H9 (cell line): ENCODE results near the gene OR6K2. TPM values are rescaled to one million over a fixed set of nuclear protein-coding genes. Genes with fewer than 3 reads are reported as not detected.
"Not testable (repeated sequence)": the region's sequence is repeated elsewhere in the genome, so short reads cannot be mapped to it uniquely, and the experiment has no call there.

ENCODE experiments used
- DNase-seq: peaks from one replicate; pipeline ENCODE4 v3.0.0-alpha.2; 2017
- H2AFZ ChIP-seq: one replicate; pipeline ENCODE4 v1.6.1; 2013; ENCODE audit warnings: mild to moderate bottlenecking, low read length, control low read depth, moderate library complexity
- H2AK5ac ChIP-seq: 2 replicates; pipeline ENCODE4 v1.6.1; 2013; ENCODE audit warnings: low read length, control low read depth, mixed read lengths; ENCODE audit not compliant: insufficient read length
- H2BK120ac ChIP-seq: one replicate; pipeline ENCODE4 v1.6.1; 2013; ENCODE audit warnings: low read depth, mild to moderate bottlenecking, low read length, control low read depth, inconsistent platforms; ENCODE audit not compliant: poor library complexity, severe bottlenecking
- H2BK12ac ChIP-seq: 2 replicates; pipeline ENCODE4 v1.6.1; 2013; ENCODE audit warnings: low read length, control low read depth, mixed read lengths, low read depth; ENCODE audit not compliant: insufficient read length
- H2BK15ac ChIP-seq: 2 replicates; pipeline ENCODE4 v1.6.1; 2013; ENCODE audit warnings: low read depth, low read length, control low read depth
- H2BK20ac ChIP-seq: one replicate; pipeline ENCODE4 v1.6.1; 2013; ENCODE audit warnings: low read depth, mild to moderate bottlenecking, low read length, control low read depth, inconsistent platforms; ENCODE audit not compliant: poor library complexity, severe bottlenecking
- H2BK5ac ChIP-seq: 2 replicates; pipeline ENCODE4 v1.6.1; 2013; ENCODE audit warnings: low read length, control low read depth, mixed read lengths; ENCODE audit not compliant: insufficient read length
- H3K14ac ChIP-seq: 2 replicates; pipeline ENCODE4 v1.6.1; 2013; ENCODE audit warnings: low read length, control low read depth; ENCODE audit not compliant: insufficient read depth
- H3K18ac ChIP-seq: 2 replicates; pipeline ENCODE4 v1.6.1; 2013; ENCODE audit warnings: low read depth, mild to moderate bottlenecking, mixed read lengths, low read length, control low read depth; ENCODE audit not compliant: insufficient read length
- H3K23ac ChIP-seq: 2 replicates; pipeline ENCODE4 v1.6.1; 2013; ENCODE audit warnings: low read length, control low read depth, mixed read lengths, low read depth; ENCODE audit not compliant: insufficient read length
- H3K23me2 ChIP-seq: 2 replicates; pipeline ENCODE4 v1.6.1; 2013; ENCODE audit warnings: low read depth, mild to moderate bottlenecking, mixed read lengths, low read length, control low read depth; ENCODE audit not compliant: insufficient read length, poor library complexity, severe bottlenecking
- H3K27ac ChIP-seq: 2 replicates; pipeline ENCODE4 v1.5.1; 2013; ENCODE audit warnings: low read length, control low read depth, mixed read lengths, low read depth; ENCODE audit not compliant: insufficient read length
- H3K27me3 ChIP-seq: 2 replicates; pipeline ENCODE4 v1.6.1; 2013; ENCODE audit warnings: low read length, control low read depth, inconsistent platforms; ENCODE audit not compliant: insufficient read depth
- H3K4ac ChIP-seq: 2 replicates; pipeline ENCODE4 v1.6.1; 2013; ENCODE audit warnings: low read depth, mild to moderate bottlenecking, control low read depth, inconsistent platforms, low read length, moderate library complexity
- H3K4me1 ChIP-seq: 2 replicates; pipeline ENCODE4 v1.6.1; 2013; ENCODE audit warnings: low read length, control low read depth, inconsistent platforms; ENCODE audit not compliant: insufficient read depth
- H3K4me2 ChIP-seq: 2 replicates; pipeline ENCODE4 v1.6.1; 2013; ENCODE audit warnings: low read length, control low read depth, mixed read lengths; ENCODE audit not compliant: insufficient read length, insufficient read depth
- H3K56ac ChIP-seq: 2 replicates; pipeline ENCODE4 v1.6.1; 2013; ENCODE audit warnings: low read depth, mild to moderate bottlenecking, mixed read lengths, low read length, control low read depth; ENCODE audit not compliant: insufficient read length
- H3K79me1 ChIP-seq: 2 replicates; pipeline ENCODE4 v1.6.1; 2013; ENCODE audit warnings: low read depth, mild to moderate bottlenecking, moderate library complexity, low read length, control low read depth, inconsistent platforms; ENCODE audit not compliant: insufficient read depth, poor library complexity, severe bottlenecking
- H3K79me2 ChIP-seq: 2 replicates; pipeline ENCODE4 v1.6.1; 2013; ENCODE audit warnings: low read length, control low read depth, inconsistent platforms; ENCODE audit not compliant: insufficient read depth
- H3K9ac ChIP-seq: 2 replicates; pipeline ENCODE4 v1.6.1; 2013; ENCODE audit warnings: low read length, control low read depth, mixed read lengths; ENCODE audit not compliant: insufficient read length; ENCODE audit errors: extremely low read depth
- H3K9me3 ChIP-seq: one replicate; pipeline ENCODE4 v1.6.1; 2013; ENCODE audit warnings: low read depth, low read length, inconsistent platforms; ENCODE audit not compliant: control insufficient read depth
- H3T11ph ChIP-seq: one replicate; pipeline ENCODE4 v1.6.1; 2013; ENCODE audit warnings: mild to moderate bottlenecking, low read length, control low read depth, inconsistent platforms
- H4K20me1 ChIP-seq: one replicate; pipeline ENCODE4 v1.6.1; 2013; ENCODE audit not compliant: control insufficient read depth, insufficient read length, insufficient read depth
- H4K5ac ChIP-seq: 2 replicates; pipeline ENCODE4 v1.6.1; 2013; ENCODE audit warnings: low read depth, mild to moderate bottlenecking, mixed read lengths, low read length, control low read depth; ENCODE audit not compliant: insufficient read length
- H4K8ac ChIP-seq: replicated peaks from 2 replicates; pipeline ENCODE4 v1.6.1; 2013; ENCODE audit warnings: low read length, control low read depth, mixed read lengths, low read depth; ENCODE audit not compliant: insufficient read length
- H4K91ac ChIP-seq: 2 replicates; pipeline ENCODE4 v1.6.1; 2013; ENCODE audit warnings: low read depth, mild to moderate bottlenecking, moderate library complexity, mixed read lengths, low read length, control low read depth; ENCODE audit not compliant: insufficient read length
- H3K27ac Mint-ChIP-seq, 3 experiments: 2 replicates in 2 of 3; 3 replicates in 1 of 3; pipeline ENCODE4 v1.8.0; 2020 to 2021; ENCODE audit warnings: mixed read lengths in 3 of 3, mild to moderate bottlenecking in 1 of 3, moderate library complexity in 1 of 3
- H3K27me3 Mint-ChIP-seq: 2 replicates; pipeline ENCODE4 v1.8.0; 2021; ENCODE audit warnings: low read depth, mild to moderate bottlenecking, moderate library complexity, mixed read lengths
- H3K36me3 Mint-ChIP-seq, 3 experiments: 2 replicates in 2 of 3; 3 replicates in 1 of 3; pipeline ENCODE4 v1.8.0; 2020 to 2021; ENCODE audit warnings: low read depth in 3 of 3, mixed read lengths in 3 of 3; ENCODE audit not compliant: insufficient read depth in 1 of 3
- H3K4me1 Mint-ChIP-seq, 2 experiments: 2 replicates each; pipeline ENCODE4 v1.8.0; 2020; ENCODE audit warnings: mixed read lengths in 2 of 2
- H3K4me3 Mint-ChIP-seq, 2 experiments: 2 replicates in 1 of 2; 3 replicates in 1 of 2; pipeline ENCODE4 v1.8.0; 2020 to 2021; ENCODE audit warnings: mild to moderate bottlenecking in 2 of 2, mixed read lengths in 2 of 2, moderate library complexity in 1 of 2
- H3K9me3 Mint-ChIP-seq, 2 experiments: 2 replicates in 1 of 2; 3 replicates in 1 of 2; pipeline ENCODE4 v1.8.0; 2020; ENCODE audit warnings: mild to moderate bottlenecking in 2 of 2, mixed read lengths in 2 of 2, moderate library complexity in 1 of 2
- WGBS: extraction: QIAGEN DNeasy Blood & Tissue Kit; methylation state at CpG from one replicate; pipeline ENCODE4 v1.1.7; 2013; ENCODE audit warnings: missing lambda C conversion rate, low lambda C conversion rate, mixed read lengths; ENCODE audit not compliant: insufficient read length; ENCODE audit errors: extremely low coverage; 5-methylcytosine and 5-hydroxymethylcytosine counted together
- total RNA-seq: library from RNA; stranded (reverse); gene quantifications from 2 replicates; pipeline ENCODE4 v1.2.1, GENCODE V29; 2021
- TF ChIP-seq, protein P1 (sequence below): fragments of 200-600 bp; sonication (generic); conservative IDR thresholded peaks from 3 replicates; pipeline ENCODE4 v1.8.0; 2021; ENCODE audit warnings: antibody characterized with exemption, mild to moderate bottlenecking

OR6K2 gene
- total RNA-seq, 1 experiment from 2014 or later = not detected

GRCh38 chr1:158691907-158692306 is 8.5 kb downstream of the OR6K2 start:
- Histone ChIP-seq H3K79me2 (no peaks in the 10 kb centered on the region), H3K4me1 (no peaks in the 10 kb centered on the region), H2BK120ac (no peak overlapping the region), H4K91ac (no peak overlapping the region), H3K9me3 (no peaks in the 10 kb centered on the region), H2BK20ac (no peak overlapping the region), H3K4me2 (no peak overlapping the region), H2BK15ac (no peak overlapping the region), H3K9ac (no peak overlapping the region), H3K23ac (no peak overlapping the region), H3K27me3 (no peaks in the 10 kb centered on the region), H3K23me2 (no peaks in the 10 kb centered on the region), H4K8ac (no peak overlapping the region), H3K56ac (no peak overlapping the region), H4K5ac (no peak overlapping the region), H2BK5ac (no peak overlapping the region), H2AK5ac (no peak overlapping the region), H4K20me1 (no peaks in the 10 kb centered on the region), H3K4ac (no peak overlapping the region), H3K27ac (no peak overlapping the region), H3K79me1 (no peaks in the 10 kb centered on the region), H3T11ph (no peak overlapping the region), H2BK12ac (no peak overlapping the region), H3K18ac (no peak overlapping the region), H3K14ac (no peak overlapping the region), H2AFZ (no peak overlapping the region)
- no peak overlapping the region for H3K4me3 Mint-ChIP-seq
- H3K9me3 Mint-ChIP-seq = no peaks in the 10 kb centered on the region; a peak in 1 of 5 replicates
- no peaks in the 10 kb centered on the region for H3K36me3 Mint-ChIP-seq
- no peaks in the 10 kb centered on the region for H3K4me1 Mint-ChIP-seq
- no peak overlapping the region for H3K27ac Mint-ChIP-seq
- peaks cover 1% of the 10 kb centered on the region for H3K27me3 Mint-ChIP-seq
- DNase-seq = no peak
- TF ChIP-seq, protein P1, sequence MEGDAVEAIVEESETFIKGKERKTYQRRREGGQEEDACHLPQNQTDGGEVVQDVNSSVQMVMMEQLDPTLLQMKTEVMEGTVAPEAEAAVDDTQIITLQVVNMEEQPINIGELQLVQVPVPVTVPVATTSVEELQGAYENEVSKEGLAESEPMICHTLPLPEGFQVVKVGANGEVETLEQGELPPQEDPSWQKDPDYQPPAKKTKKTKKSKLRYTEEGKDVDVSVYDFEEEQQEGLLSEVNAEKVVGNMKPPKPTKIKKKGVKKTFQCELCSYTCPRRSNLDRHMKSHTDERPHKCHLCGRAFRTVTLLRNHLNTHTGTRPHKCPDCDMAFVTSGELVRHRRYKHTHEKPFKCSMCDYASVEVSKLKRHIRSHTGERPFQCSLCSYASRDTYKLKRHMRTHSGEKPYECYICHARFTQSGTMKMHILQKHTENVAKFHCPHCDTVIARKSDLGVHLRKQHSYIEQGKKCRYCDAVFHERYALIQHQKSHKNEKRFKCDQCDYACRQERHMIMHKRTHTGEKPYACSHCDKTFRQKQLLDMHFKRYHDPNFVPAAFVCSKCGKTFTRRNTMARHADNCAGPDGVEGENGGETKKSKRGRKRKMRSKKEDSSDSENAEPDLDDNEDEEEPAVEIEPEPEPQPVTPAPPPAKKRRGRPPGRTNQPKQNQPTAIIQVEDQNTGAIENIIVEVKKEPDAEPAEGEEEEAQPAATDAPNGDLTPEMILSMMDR = no peak

DNA sequence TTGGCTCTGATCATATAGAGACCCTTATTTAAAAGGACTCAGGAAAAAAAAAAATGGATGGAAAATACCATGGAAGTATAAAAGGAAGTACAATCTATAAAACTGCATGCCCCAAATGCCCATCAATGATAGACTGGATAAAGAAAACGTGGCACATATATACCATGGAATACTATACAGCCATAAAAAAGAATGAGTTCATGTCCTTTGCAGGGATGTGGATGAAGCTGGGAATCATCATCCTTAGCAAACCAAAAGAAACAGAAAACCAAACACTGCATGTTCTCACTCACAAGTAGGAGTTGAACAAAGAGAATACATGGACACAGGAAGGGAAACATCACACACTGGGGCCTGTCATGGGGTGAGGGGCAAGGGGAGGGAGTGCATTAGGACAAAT is 9.3 kb downstream of the OR6K2 start:
- H3K9me3 ChIP-seq, H2AK5ac ChIP-seq, H3K4ac ChIP-seq, H4K8ac ChIP-seq, H3K4me1 ChIP-seq, H3K4me1 Mint-ChIP-seq, H3K79me1 ChIP-seq, H3K23ac ChIP-seq, H3K4me3 Mint-ChIP-seq, H2BK20ac ChIP-seq, DNase-seq, H4K5ac ChIP-seq, H3T11ph ChIP-seq, H3K27ac Mint-ChIP-seq, H3K9ac ChIP-seq, H3K27ac ChIP-seq, H3K56ac ChIP-seq, H3K27me3 ChIP-seq, H3K79me2 ChIP-seq, H2AFZ ChIP-seq, H2BK12ac ChIP-seq, H2BK5ac ChIP-seq, H3K36me3 Mint-ChIP-seq, H2BK15ac ChIP-seq, H3K18ac ChIP-seq, H3K9me3 Mint-ChIP-seq, H3K27me3 Mint-ChIP-seq, H3K14ac ChIP-seq, H3K23me2 ChIP-seq, H3K4me2 ChIP-seq, H4K20me1 ChIP-seq, H4K91ac ChIP-seq, H2BK120ac ChIP-seq: not testable (repeated sequence)
- WGBS = no CpG with 5 or more reads among the region's 1 CpG
